Spinal cord (tissue), 10 donors: Measurements from ENCODE around the gene CBFA2T2. TPM values are rescaled to one million over a fixed set of nuclear protein-coding genes. Genes with fewer than 3 reads are reported as not detected.
"Not testable (repeated sequence)": the region's sequence is repeated elsewhere in the genome, so short reads cannot be mapped to it uniquely, and the experiment has no call there.

Experiments
- DNase-seq, 6 donors: peaks; one replicate each; pipeline versions ENCODE4 v3.0.0 to v3.0.0-alpha.2; 2013 to 2015; ENCODE audit warnings: low spot score in 6 of 6, low read depth in 4 of 6
- H3K27ac ChIP-seq: one replicate; pipeline ENCODE4 v1.5.1; 2013; ENCODE audit warnings: low read depth, low read length, control low read depth
- H3K27me3 ChIP-seq: one replicate; pipeline ENCODE4 v1.6.1; 2013; ENCODE audit warnings: low read length; ENCODE audit not compliant: control insufficient read depth, insufficient read depth
- H3K36me3 ChIP-seq: one replicate; pipeline ENCODE4 v1.6.1; 2013; ENCODE audit warnings: low read length; ENCODE audit not compliant: control insufficient read depth, insufficient read depth
- H3K4me1 ChIP-seq: one replicate; pipeline ENCODE4 v1.6.1; 2013; ENCODE audit warnings: low read length; ENCODE audit not compliant: control insufficient read depth, insufficient read depth
- H3K4me3 ChIP-seq: one replicate; pipeline ENCODE4 v1.5.1; 2013; ENCODE audit warnings: low read depth, low read length, control low read depth
- H3K9me3 ChIP-seq: one replicate; pipeline ENCODE4 v1.6.1; 2013; ENCODE audit warnings: low read length; ENCODE audit not compliant: control insufficient read depth, insufficient read depth
- WGBS: methylation state at CpG from one replicate; pipeline ENCODE4 v1.1.5; 2013; ENCODE audit warnings: missing lambda C conversion rate; ENCODE audit not compliant: insufficient coverage; 5-methylcytosine and 5-hydroxymethylcytosine counted together
- polyA plus RNA-seq, 2 donors: library from polyadenylated mRNA; unstranded; fragments of 120-200 nt; gene quantifications; one replicate each; pipeline ENCODE4 v1.2.1, GENCODE V29; 2013; ENCODE audit not compliant: insufficient read length in 2 of 2
- total RNA-seq, 2 donors: library from RNA; depleted of rRNA in 1 of 2; stranded (reverse); fragments of 120-200 nt in 1 of 2; fragments of >200 nt in 1 of 2; gene quantifications; one replicate each; pipeline versions ENCODE4 v1.2.3 to v1.2.4, GENCODE V29; 2013 to 2014
- donor health status: healthy.

CBFA2T2 gene
- total and polyA plus RNA-seq, 4 donors: 14.5 to 33.3 (median 19.1) TPM

- peak in 1 of 6 donors; percentile 49 for DNase-seq
- no CpG with 5 or more reads among the region's 1 CpG for WGBS
These were observed 31.6 kb downstream of the CBFA2T2 start for GRCh38 chr20:33521461-33521860.

GRCh38 chr20:33522256-33522820, 32.4 kb downstream of the CBFA2T2 start:
- no CpG with 5 or more reads among the region's 3 CpGs for WGBS
- Histone ChIP-seq H3K4me3 (no peak overlapping the region), H3K4me1 (no peaks in the 10 kb centered on the region), H3K27me3 (no peaks in the 10 kb centered on the region), H3K9me3 (no peaks in the 10 kb centered on the region), H3K36me3 (no peaks in the 10 kb centered on the region), H3K27ac (no peak overlapping the region)
- DNase-seq: no peak

More at GRCh38 chr20:33521461-33521860, 31.6 kb downstream of the CBFA2T2 start:
- Histone ChIP-seq H3K27me3 (no peaks in the 10 kb centered on the region), H3K27ac (no peak overlapping the region), H3K36me3 (no peaks in the 10 kb centered on the region), H3K4me1 (no peaks in the 10 kb centered on the region), H3K4me3 (no peak overlapping the region), H3K9me3 (no peaks in the 10 kb centered on the region)

DNA sequence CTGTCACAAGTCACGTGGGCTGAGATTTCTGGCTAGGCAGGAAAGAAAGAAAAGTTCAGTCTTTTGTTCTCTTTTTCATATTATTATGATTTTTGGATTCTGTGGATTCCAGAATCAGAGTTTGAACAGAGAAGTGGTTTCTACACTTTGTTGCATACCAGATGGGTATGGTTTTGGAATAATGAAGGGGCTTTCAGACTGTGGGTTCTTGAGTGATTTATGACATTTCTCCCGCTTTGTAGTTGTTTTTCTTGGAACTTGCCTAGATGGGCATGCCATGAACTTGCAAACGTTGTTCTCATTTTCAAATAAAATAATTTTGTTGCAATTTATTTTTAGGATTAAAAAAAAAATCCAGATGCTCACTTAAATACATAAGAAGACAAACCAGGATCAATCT, 34.4 kb downstream of the CBFA2T2 start:
- no CpG with 5 or more reads among the region's 3 CpGs for WGBS
- H3K4me3 ChIP-seq: no peak overlapping the region

DNA sequence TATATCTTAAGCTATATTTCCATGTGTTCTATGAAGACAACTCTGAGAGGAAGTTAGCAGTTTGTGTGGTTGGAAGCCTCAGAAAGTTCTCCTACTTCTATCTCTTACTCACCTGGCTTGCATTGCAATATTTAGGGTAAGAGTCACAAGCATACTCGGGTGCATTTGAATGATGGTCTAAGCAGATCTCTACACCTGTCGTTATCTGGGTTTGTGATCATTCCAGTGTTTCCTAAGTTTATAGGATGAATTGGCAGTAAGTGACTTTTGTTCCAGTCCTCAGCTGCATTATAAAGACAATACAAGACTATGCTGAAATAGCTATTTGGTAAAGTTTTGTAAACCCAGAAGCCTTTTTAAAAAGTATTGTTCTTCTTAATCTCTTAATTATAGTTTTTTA, 36.9 kb downstream of the CBFA2T2 start:
- 63% methylated on average over 2 of the region's 2 CpGs for whole genome bisulfite sequencing
- Histone ChIP-seq H3K4me1 (peaks cover 7% of the 10 kb centered on the region), H3K27ac (no peak overlapping the region), H3K36me3 (no peaks in the 10 kb centered on the region), H3K4me3 (no peak overlapping the region), H3K9me3 (no peaks in the 10 kb centered on the region), H3K27me3 (no peaks in the 10 kb centered on the region)
- no peak for DNase-seq

More for the DNA sequence above, 34.4 kb downstream of the CBFA2T2 start:
- Histone ChIP-seq H3K27me3 (no peaks in the 10 kb centered on the region), H3K36me3 (no peaks in the 10 kb centered on the region), H3K4me1 (no peaks in the 10 kb centered on the region), H3K9me3 (no peaks in the 10 kb centered on the region), H3K27ac (no peak overlapping the region)
- DNase-seq: no peak

GRCh38 chr20:33531047-33531877, 41.4 kb downstream of the CBFA2T2 start:
- DNase-seq: peak in 2 of 6 donors; percentile 57 to 59
- no peaks in the 10 kb centered on the region for H3K36me3 ChIP-seq
- H3K4me1 ChIP-seq: peaks cover 7% of the 10 kb centered on the region
- H3K4me3 ChIP-seq: no peak overlapping the region
- H3K9me3 ChIP-seq: no peaks in the 10 kb centered on the region
- WGBS: 0% methylated on average over 1 of the region's 6 CpGs
- peak overlapping the region; percentile 31 for H3K27ac ChIP-seq
- no peaks in the 10 kb centered on the region for H3K27me3 ChIP-seq

- H3K36me3 ChIP-seq: no peaks in the 10 kb centered on the region
- no CpG with 5 or more reads among the region's 1 CpG for WGBS
- peaks cover 7% of the 10 kb centered on the region for H3K4me1 ChIP-seq
- peak overlapping the region; percentile 31 for H3K27ac ChIP-seq
- H3K4me3 ChIP-seq: no peak overlapping the region
- H3K9me3 ChIP-seq: no peaks in the 10 kb centered on the region
- no peaks in the 10 kb centered on the region for H3K27me3 ChIP-seq
- no peak for DNase-seq
These were observed 42.0 kb downstream of the CBFA2T2 start for GRCh38 chr20:33531885-33532284.

DNA sequence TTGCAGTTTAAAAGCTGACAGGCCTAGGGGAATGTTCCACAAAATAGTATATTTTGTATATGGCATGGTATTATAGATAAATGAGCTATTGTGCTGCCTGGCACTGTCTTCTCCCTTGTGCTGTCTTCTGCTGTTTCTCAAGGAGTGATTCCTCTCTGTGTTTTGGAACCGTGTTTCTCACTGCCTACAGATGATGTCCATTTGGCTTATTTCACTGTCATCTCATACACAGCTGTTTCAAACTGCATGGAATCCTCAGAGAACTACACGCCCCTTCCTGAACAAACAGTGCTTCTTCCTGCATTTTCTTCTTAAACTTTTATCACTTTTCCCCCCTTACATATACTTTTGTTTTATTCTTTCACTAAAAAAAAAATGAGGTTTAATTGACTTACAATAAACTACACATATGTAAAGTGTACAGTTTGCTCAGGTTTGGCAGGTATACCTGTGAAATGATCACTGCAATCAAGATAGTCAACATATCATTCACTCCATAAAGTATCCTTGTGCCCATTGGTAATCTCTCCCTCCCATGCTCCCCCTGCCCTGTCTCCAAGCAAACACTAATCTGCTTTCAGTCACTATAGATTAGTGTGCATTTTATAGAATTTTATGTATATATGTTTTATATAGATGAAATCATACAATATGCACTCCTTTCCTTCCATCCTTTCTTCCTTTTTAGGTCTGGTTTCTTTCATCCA, 43.0 kb downstream of the CBFA2T2 start:
- 62% methylated on average over 1 of the region's 2 CpGs for WGBS
- H3K9me3 ChIP-seq: no peaks in the 10 kb centered on the region
- H3K4me1 ChIP-seq: peaks cover 7% of the 10 kb centered on the region
- H3K27me3 ChIP-seq: no peaks in the 10 kb centered on the region
- no peaks in the 10 kb centered on the region for H3K36me3 ChIP-seq
- no peak overlapping the region for H3K4me3 ChIP-seq
- no peak for DNase-seq
- H3K27ac ChIP-seq: peak overlapping the region; percentile 19

- not testable (repeated sequence) for H3K27ac ChIP-seq, H3K27me3 ChIP-seq, H3K4me1 ChIP-seq, H3K9me3 ChIP-seq, DNase-seq, H3K36me3 ChIP-seq, H3K4me3 ChIP-seq
- WGBS: 94% methylated on average over 3 of the region's 8 CpGs
These were observed 45.8 kb downstream of the CBFA2T2 start for GRCh38 chr20:33535717-33536116.

DNA sequence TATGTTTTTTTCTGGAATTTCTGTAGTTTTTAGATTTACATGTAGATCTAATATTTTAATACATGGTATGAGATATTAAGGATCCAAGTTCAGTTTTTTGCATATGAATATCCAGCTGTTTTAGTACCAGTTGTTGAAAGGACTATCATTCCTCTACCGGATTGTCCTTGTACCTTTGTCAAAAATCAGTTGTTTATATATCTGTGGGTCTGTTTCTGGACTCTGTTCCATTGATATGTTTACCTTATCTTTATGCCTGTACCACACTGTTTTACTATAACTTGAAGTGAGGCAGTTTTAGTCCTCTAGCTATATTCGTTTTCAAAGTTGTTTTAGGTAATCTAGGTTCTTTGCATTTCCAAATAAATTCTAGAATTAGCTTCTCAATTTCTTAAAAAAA, 47.7 kb downstream of the CBFA2T2 start:
- Histone ChIP-seq H3K4me3 (no peak overlapping the region), H3K27me3 (no peaks in the 10 kb centered on the region), H3K36me3 (no peaks in the 10 kb centered on the region), H3K27ac (no peak overlapping the region), H3K9me3 (no peaks in the 10 kb centered on the region), H3K4me1 (no peaks in the 10 kb centered on the region)
- no peak for DNase-seq
- no CpG with 5 or more reads among the region's 2 CpGs for WGBS
